Neural progenitor cell (in vitro differentiated cells): Measurements from ENCODE around the gene PDE5A. TPM values are rescaled to one million over a fixed set of nuclear protein-coding genes. Genes with fewer than 3 reads are reported as not detected.

ENCODE experiments used
- DNase-seq: peaks from one replicate; pipeline ENCODE4 v3.0.0-alpha.2; 2016; ENCODE audit warnings: low spot score
- H2AFZ ChIP-seq: fragments of 200-600 bp; sonication (generic); replicated peaks from 2 replicates; pipeline ENCODE4 v1.6.1; 2016; ENCODE audit warnings: antibody characterized with exemption
- H3F3A ChIP-seq: fragments of 200-600 bp; sonication (generic); 2 replicates; pipeline ENCODE4 v1.6.1; 2016; ENCODE audit warnings: antibody characterized with exemption, low read depth
- H3K27ac ChIP-seq: fragments of 200-600 bp; sonication (generic); 2 replicates; pipeline ENCODE4 v1.5.1; 2016; ENCODE audit warnings: mild to moderate bottlenecking
- H3K27me3 ChIP-seq: fragments of 200-600 bp; sonication (generic); 2 replicates; pipeline ENCODE4 v1.6.1; 2016; ENCODE audit warnings: mild to moderate bottlenecking, moderate library complexity
- H3K36me3 ChIP-seq: fragments of 200-600 bp; sonication (generic); 2 replicates; pipeline ENCODE4 v1.5.1; 2016
- H3K4me1 ChIP-seq: fragments of 200-600 bp; sonication (generic); 2 replicates; pipeline ENCODE4 v1.6.1; 2016; ENCODE audit warnings: mixed run types
- H3K4me2 ChIP-seq: fragments of 200-600 bp; sonication (generic); 2 replicates; pipeline ENCODE4 v1.6.1; 2016
- H3K4me3 ChIP-seq: fragments of 200-600 bp; sonication (generic); 2 replicates; pipeline ENCODE4 v1.5.1; 2016
- H3K79me2 ChIP-seq: fragments of 200-600 bp; sonication (generic); 2 replicates; pipeline ENCODE4 v1.6.1; 2016; ENCODE audit warnings: low read depth
- H3K9ac ChIP-seq: fragments of 200-600 bp; sonication (generic); 2 replicates; pipeline ENCODE4 v1.6.1; 2016
- H3K9me3 ChIP-seq: fragments of 200-600 bp; sonication (generic); 2 replicates; pipeline ENCODE4 v1.5.1; 2016; ENCODE audit warnings: low read depth
- H4K20me1 ChIP-seq: fragments of 200-600 bp; sonication (generic); 2 replicates; pipeline ENCODE4 v1.6.1; 2016; ENCODE audit warnings: low read depth
- H3K27ac Mint-ChIP-seq: 3 replicates; pipeline ENCODE4 v1.8.0; 2021; ENCODE audit warnings: mixed read lengths
- H3K27me3 Mint-ChIP-seq: 2 replicates; pipeline ENCODE4 v1.8.0; 2022; ENCODE audit warnings: low read depth, mild to moderate bottlenecking, inconsistent platforms, moderate library complexity, mixed read lengths; ENCODE audit not compliant: insufficient read depth
- H3K36me3 Mint-ChIP-seq: 3 replicates; pipeline ENCODE4 v1.8.0; 2021; ENCODE audit warnings: mixed read lengths
- H3K4me1 Mint-ChIP-seq: 3 replicates; pipeline ENCODE4 v1.8.0; 2021; ENCODE audit warnings: mixed read lengths
- H3K4me3 Mint-ChIP-seq: 3 replicates; pipeline ENCODE4 v1.8.0; 2021; ENCODE audit warnings: mild to moderate bottlenecking, moderate library complexity, mixed read lengths
- H3K9me3 Mint-ChIP-seq: 3 replicates; pipeline ENCODE4 v1.8.0; 2020; ENCODE audit warnings: mixed read lengths
- CTCF ChIP-seq: fragments of 200-600 bp; sonication (generic); IDR thresholded peaks from 2 replicates; pipeline ENCODE4 v1.5.1; 2017; ENCODE audit warnings: antibody characterized with exemption, mild to moderate bottlenecking
- EZH2 ChIP-seq: fragments of 200-600 bp; sonication (generic); IDR thresholded peaks from 2 replicates; pipeline ENCODE4 v1.6.1; 2017; ENCODE audit warnings: antibody characterized with exemption, mild to moderate bottlenecking, moderate library complexity
- EZH2phosphoT487 ChIP-seq: fragments of 200-600 bp; sonication (generic); IDR thresholded peaks from 2 replicates; pipeline ENCODE4 v1.6.1; 2017; ENCODE audit warnings: antibody characterized with exemption
- total RNA-seq: library from RNA; depleted of rRNA; stranded (reverse); fragments of >200 nt; gene quantifications from 2 replicates; pipeline ENCODE4 v1.2.3, GENCODE V29; 2015; ENCODE audit warnings: low replicate concordance

PDE5A gene
- total RNA-seq, result 20.4 and 32.4 TPM in 2 replicates

- Histone ChIP-seq H3K4me1 (peaks cover 19% of the 10 kb centered on the region), H3K27me3 (peaks cover 19% of the 10 kb centered on the region), H3K36me3 (no peaks in the 10 kb centered on the region), H4K20me1 (peaks cover 12% of the 10 kb centered on the region), H3K27ac (no peak within 1 kb of the TSS), H3K4me2 (peak within 1 kb of the TSS; percentile 85), H3K9ac (peak within 1 kb of the TSS; percentile 48), H2AFZ (peak within 1 kb of the TSS; percentile 91), H3F3A (peaks cover 12% of the 10 kb centered on the region), H3K9me3 (no peaks in the 10 kb centered on the region), H3K79me2 (peaks cover 33% of the 10 kb centered on the region), H3K4me3 (peak within 1 kb of the TSS; percentile 82)
- Mint-ChIP-seq H3K27ac (peak within 1 kb of the TSS; percentile 90), H3K27me3 (peaks cover 4% of the 10 kb centered on the region), H3K9me3 (peaks cover 2% of the 10 kb centered on the region), H3K4me3 (peak within 1 kb of the TSS; percentile 95), H3K36me3 (no peaks in the 10 kb centered on the region), H3K4me1 (peaks cover 10% of the 10 kb centered on the region)
- DNase-seq, result peak; percentile 96
- no peak for TF ChIP-seq EZH2
- peak; percentile 79 for TF ChIP-seq CTCF
- TF ChIP-seq EZH2phosphoT487, result peak; percentile 23
Observed at GRCh38 chr4:119628281-119629141, at the start of gene PDE5A. Gene PDE5A, minus strand, starts transcription at chr4:119628804. Its CDS starts 133 bp downstream, at chr4:119628671.

- H3K36me3 ChIP-seq, result no peaks in the 10 kb centered on the region
- no peak overlapping the region for H3K4me3 Mint-ChIP-seq
- no peak overlapping the region for H2AFZ ChIP-seq
- H4K20me1 ChIP-seq, result no peaks in the 10 kb centered on the region
- H3K9me3 ChIP-seq, result no peaks in the 10 kb centered on the region
- H3K27me3 ChIP-seq, result no peaks in the 10 kb centered on the region
- H3K4me1 Mint-ChIP-seq, result no peaks in the 10 kb centered on the region
- no peaks in the 10 kb centered on the region for H3F3A ChIP-seq
- H3K9ac ChIP-seq, result no peak overlapping the region
- no peak for DNase-seq
- H3K4me2 ChIP-seq, result no peak overlapping the region
- H3K36me3 Mint-ChIP-seq, result no peaks in the 10 kb centered on the region
- H3K79me2 ChIP-seq, result no peaks in the 10 kb centered on the region
- TF ChIP-seq EZH2 (no peak), CTCF (no peak), EZH2phosphoT487 (no peak)
- H3K4me1 ChIP-seq, result peaks cover 7% of the 10 kb centered on the region
- H3K27me3 Mint-ChIP-seq, result no peaks in the 10 kb centered on the region
- no peak overlapping the region for H3K4me3 ChIP-seq
- H3K27ac ChIP-seq, result no peak overlapping the region
- no peaks in the 10 kb centered on the region for H3K9me3 Mint-ChIP-seq
- no peak overlapping the region for H3K27ac Mint-ChIP-seq
Observed at GRCh38 chr4:119676101-119676500, 47.5 kb upstream of the PDE5A start.

GRCh38 chr4:119675391-119675790 is 46.8 kb upstream of the PDE5A start:
- no peak for TF ChIP-seq CTCF
- no peak for TF ChIP-seq EZH2phosphoT487
- TF ChIP-seq EZH2, result no peak
- Mint-ChIP-seq H3K4me1 (no peaks in the 10 kb centered on the region), H3K4me3 (no peak overlapping the region), H3K27ac (no peak overlapping the region), H3K9me3 (no peaks in the 10 kb centered on the region), H3K27me3 (no peaks in the 10 kb centered on the region), H3K36me3 (no peaks in the 10 kb centered on the region)
- H4K20me1 ChIP-seq, result no peaks in the 10 kb centered on the region
- H3K9ac ChIP-seq, result no peak overlapping the region
- H2AFZ ChIP-seq, result no peak overlapping the region
- H3F3A ChIP-seq, result no peaks in the 10 kb centered on the region
- H3K36me3 ChIP-seq, result no peaks in the 10 kb centered on the region
- H3K4me1 ChIP-seq, result peaks cover 7% of the 10 kb centered on the region
- no peak overlapping the region for H3K4me3 ChIP-seq
- no peaks in the 10 kb centered on the region for H3K27me3 ChIP-seq
- no peak overlapping the region for H3K27ac ChIP-seq
- DNase-seq, result no peak
- H3K4me2 ChIP-seq, result no peak overlapping the region
- H3K9me3 ChIP-seq, result no peaks in the 10 kb centered on the region
- H3K79me2 ChIP-seq, result no peaks in the 10 kb centered on the region
